ENCODE data around the gene ZMYM1.

DNA sequence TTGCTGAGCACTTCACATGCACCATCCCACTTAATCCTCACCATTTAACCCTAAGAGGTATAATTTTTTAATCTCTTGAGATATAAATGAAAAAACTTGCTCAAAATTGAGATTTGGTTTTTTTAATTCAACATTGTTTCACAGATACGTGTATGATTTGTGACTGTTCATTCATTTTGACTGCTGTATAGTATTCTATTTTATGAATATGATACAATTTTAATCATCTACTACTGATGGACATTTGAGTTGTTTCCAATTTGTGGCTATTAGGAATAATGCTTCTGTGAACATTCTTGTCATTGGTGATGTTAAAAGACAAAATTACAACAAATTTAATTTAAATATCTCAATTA lies 46.8 kb upstream of the ZMYM1 start:
- TF ChIP-seq, protein P1, sequence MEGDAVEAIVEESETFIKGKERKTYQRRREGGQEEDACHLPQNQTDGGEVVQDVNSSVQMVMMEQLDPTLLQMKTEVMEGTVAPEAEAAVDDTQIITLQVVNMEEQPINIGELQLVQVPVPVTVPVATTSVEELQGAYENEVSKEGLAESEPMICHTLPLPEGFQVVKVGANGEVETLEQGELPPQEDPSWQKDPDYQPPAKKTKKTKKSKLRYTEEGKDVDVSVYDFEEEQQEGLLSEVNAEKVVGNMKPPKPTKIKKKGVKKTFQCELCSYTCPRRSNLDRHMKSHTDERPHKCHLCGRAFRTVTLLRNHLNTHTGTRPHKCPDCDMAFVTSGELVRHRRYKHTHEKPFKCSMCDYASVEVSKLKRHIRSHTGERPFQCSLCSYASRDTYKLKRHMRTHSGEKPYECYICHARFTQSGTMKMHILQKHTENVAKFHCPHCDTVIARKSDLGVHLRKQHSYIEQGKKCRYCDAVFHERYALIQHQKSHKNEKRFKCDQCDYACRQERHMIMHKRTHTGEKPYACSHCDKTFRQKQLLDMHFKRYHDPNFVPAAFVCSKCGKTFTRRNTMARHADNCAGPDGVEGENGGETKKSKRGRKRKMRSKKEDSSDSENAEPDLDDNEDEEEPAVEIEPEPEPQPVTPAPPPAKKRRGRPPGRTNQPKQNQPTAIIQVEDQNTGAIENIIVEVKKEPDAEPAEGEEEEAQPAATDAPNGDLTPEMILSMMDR (IDR thresholded peaks at IDR 0.05), result no peak
- no peak for TF ChIP-seq ZFX (IDR thresholded peaks at IDR 0.05; ENCODE audit: borderline replicate concordance)
